Measurements from ENCODE around the gene CDC14A.

The CDC14A gene

DNA sequence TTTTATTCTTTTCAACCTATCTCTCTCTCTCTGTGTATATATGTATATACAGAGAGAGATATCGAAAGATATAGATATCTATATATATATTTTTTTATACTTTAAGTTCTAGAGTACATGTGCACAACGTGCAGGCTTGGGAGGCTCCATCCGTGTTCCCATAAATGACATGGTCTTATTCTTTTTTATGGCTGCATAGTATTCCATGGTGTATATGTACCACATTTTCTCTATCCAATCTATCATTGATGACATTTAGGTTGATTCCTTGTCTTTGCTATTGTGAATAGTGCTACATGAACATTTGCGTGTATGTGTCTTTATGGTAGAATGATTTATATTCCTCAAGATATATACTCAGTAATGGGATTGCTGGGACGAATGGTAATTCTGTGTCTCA is 130.4 kb downstream of the CDC14A start:
- TF ChIP-seq, protein P1, sequence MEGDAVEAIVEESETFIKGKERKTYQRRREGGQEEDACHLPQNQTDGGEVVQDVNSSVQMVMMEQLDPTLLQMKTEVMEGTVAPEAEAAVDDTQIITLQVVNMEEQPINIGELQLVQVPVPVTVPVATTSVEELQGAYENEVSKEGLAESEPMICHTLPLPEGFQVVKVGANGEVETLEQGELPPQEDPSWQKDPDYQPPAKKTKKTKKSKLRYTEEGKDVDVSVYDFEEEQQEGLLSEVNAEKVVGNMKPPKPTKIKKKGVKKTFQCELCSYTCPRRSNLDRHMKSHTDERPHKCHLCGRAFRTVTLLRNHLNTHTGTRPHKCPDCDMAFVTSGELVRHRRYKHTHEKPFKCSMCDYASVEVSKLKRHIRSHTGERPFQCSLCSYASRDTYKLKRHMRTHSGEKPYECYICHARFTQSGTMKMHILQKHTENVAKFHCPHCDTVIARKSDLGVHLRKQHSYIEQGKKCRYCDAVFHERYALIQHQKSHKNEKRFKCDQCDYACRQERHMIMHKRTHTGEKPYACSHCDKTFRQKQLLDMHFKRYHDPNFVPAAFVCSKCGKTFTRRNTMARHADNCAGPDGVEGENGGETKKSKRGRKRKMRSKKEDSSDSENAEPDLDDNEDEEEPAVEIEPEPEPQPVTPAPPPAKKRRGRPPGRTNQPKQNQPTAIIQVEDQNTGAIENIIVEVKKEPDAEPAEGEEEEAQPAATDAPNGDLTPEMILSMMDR (conservative IDR thresholded peaks at IDR 0.05; ENCODE audit: low read length) = no peak
- DNase-seq (ENCODE audit: low read depth) = no peak
- no peak overlapping the region for H3K4me3 ChIP-seq (ENCODE audit: low read length)

DNA sequence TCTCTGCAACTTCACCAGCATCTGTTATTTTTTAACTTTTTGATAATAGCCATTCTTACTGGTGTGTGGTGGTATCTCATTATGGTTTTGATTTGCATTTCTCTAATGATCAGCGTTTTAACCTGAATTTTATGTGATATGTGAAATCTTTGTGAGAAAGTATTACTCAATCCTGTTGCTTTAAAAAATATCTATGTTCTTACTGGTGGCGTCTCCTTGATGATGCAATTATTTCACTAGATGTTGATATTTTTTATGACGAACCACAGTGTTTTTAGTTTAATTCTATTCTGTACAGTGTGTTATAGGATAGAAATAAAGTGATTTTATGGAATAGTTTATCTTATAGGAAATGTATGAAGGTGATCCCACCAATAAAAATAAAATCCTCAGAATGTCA is 130.9 kb downstream of the CDC14A start:
- TF ChIP-seq, protein P1 (conservative IDR thresholded peaks at IDR 0.05; ENCODE audit: low read length) = no peak
- no peak overlapping the region for H3K4me3 ChIP-seq (ENCODE audit: low read length)
- no peak for DNase-seq (ENCODE audit: low read depth)

- DNase-seq (ENCODE audit: low read depth) = no peak
Measured at GRCh38 chr1:100485855-100486258, 133.6 kb downstream of the CDC14A start.

GRCh38 chr1:100494393-100495084 is 142.2 kb downstream of the CDC14A start:
- TF ChIP-seq, protein P1 (conservative IDR thresholded peaks at IDR 0.05; ENCODE audit: low read length) = no peak
- no peak overlapping the region for H3K4me3 ChIP-seq (ENCODE audit: low read length)
- DNase-seq (ENCODE audit: low read depth) = peak; percentile 15

More at GRCh38 chr1:100485855-100486258, 133.6 kb downstream of the CDC14A start:
- no peak overlapping the region for H3K4me3 ChIP-seq (ENCODE audit: low read length)
- TF ChIP-seq, protein P1 (conservative IDR thresholded peaks at IDR 0.05; ENCODE audit: low read length) = no peak

- DNase-seq (ENCODE audit: low read depth) = no peak
- H3K4me3 ChIP-seq (ENCODE audit: low read length) = no peak overlapping the region
- TF ChIP-seq, protein P1 (conservative IDR thresholded peaks at IDR 0.05; ENCODE audit: low read length) = no peak
Measured at GRCh38 chr1:100496896-100497295, 144.6 kb downstream of the CDC14A start.

- no peak overlapping the region for H3K4me3 ChIP-seq (ENCODE audit: low read length)
- no peak for DNase-seq (ENCODE audit: low read depth)
- TF ChIP-seq, protein P1 (conservative IDR thresholded peaks at IDR 0.05; ENCODE audit: low read length) = no peak
Measured at GRCh38 chr1:100497796-100498195, 145.5 kb downstream of the CDC14A start.

- TF ChIP-seq, protein P1 (conservative IDR thresholded peaks at IDR 0.05; ENCODE audit: low read length) = no peak
- no peak overlapping the region for H3K4me3 ChIP-seq (ENCODE audit: low read length)
- DNase-seq (ENCODE audit: low read depth) = peak; percentile 21
Measured at GRCh38 chr1:100499194-100499811, 147.0 kb downstream of the CDC14A start.
